ENCODE results near the gene FGF23.
"Not testable (repeated sequence)": the region's sequence is repeated elsewhere in the genome, so short reads cannot be mapped to it uniquely, and the experiment has no call there.

FGF23 gene

DNA sequence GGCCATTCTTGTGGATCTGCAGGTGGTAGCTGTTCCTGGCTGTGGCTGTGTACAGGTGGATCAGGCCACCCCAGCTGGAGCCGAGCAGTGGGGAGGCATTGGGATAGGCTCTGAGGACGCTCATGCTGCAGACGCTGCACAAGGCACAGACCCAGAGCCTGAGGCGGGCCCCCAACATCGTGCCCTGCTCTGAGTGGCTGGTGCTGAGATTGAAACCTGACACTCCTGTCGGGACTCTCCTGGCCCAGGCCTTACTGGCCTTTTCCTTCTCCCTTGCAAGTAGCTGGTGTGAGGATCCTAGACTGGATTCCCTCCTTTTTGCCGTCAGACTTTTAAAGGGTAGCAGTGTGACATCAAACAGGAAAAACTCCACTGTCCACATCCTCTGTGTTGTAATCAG lies at the start of gene FGF23:
Gene FGF23, minus strand, starts transcription at position 308 of the 400 bp plus-strand sequence. Its CDS starts 130 bp downstream, at position 178.
- TF ChIP-seq POLR2A (IDR thresholded peaks at IDR 0.05; ENCODE audit: low read depth, low read length): no peak
- DNase-seq (ENCODE audit: insufficient read length, low spot score) (no peak), FAIRE-seq (no peak)

DNA sequence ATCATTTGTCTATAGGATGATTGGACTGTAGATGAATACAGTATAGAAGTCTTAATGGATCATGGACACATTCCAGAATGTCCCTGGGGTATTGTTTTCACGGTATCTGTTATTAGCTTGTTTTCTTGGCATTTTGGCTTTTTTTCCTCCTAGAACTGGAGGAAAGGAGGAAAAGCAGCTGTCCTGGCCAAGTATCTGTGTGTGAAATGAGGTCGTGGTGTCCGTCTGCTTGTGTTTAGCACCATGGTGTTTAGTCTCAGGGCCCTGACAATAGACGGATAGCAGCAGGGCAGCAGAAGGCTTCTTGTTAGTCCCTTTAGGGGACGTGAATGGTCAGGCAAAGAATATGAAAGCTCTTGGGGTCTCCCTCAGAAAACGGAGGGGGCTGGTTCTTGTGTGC lies 44.9 kb upstream of the FGF23 start:
- no peak for FAIRE-seq
- TF ChIP-seq POLR2A (IDR thresholded peaks at IDR 0.05; ENCODE audit: low read depth, low read length): no peak
- DNase-seq (ENCODE audit: insufficient read length, low spot score): no peak

DNA sequence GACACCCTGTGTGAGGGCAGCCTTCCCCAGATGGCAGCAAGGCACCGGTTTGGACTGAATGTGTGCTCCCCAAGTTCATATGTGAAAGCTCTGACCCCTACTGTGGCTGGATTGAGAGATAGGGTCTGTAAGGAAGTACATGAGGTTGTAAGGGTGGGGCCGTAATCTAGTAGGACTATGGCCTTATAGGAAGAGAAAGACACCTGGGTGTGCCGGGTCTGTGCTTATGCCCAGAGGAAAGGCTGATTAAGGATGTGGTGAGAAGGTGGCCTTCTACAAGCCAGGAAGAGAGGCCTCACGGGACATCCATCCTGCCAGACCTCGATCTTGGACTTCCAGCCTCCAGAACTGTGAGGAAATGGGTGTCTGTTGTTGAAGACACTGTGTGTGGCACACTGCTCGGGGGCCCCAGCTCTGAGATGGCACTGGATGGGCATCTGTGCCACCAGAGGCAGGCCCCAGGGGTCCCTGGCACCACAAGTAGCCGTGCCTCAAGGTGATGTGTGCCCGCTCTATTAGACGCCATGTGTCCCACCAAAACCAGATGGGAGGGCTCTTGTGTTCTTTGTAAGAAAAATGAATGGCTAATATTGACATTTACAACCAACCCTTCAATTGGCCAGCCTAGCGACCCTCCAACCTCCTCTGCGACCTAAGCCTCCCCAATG lies 44.1 kb upstream of the FGF23 start:
- FAIRE-seq (no peak), DNase-seq (ENCODE audit: insufficient read length, low spot score) (no peak)
- TF ChIP-seq POLR2A (IDR thresholded peaks at IDR 0.05; ENCODE audit: low read depth, low read length): no peak

DNA sequence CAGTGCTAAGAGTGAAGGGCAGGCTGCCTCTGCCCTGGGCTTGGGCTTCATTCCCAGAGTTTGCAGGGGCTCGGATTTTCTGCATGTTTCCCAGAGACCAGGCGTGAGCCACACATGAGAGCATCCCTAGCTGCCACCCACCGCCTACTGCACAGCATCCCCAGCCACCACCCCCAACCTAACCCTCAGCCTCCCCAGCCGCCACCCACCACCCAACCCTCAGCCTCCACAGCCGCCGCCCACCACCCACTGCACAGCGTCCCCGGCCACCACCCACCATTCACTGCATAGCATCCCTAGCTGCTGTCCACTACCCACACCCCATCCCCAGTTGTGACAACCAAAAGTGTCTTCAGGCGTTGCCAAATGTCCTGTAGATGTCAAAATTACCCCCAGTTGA lies 43.5 kb upstream of the FGF23 start:
- no peak for TF ChIP-seq POLR2A (IDR thresholded peaks at IDR 0.05; ENCODE audit: low read depth, low read length)
- no peak for DNase-seq (ENCODE audit: insufficient read length, low spot score)
- no peak for FAIRE-seq

DNA sequence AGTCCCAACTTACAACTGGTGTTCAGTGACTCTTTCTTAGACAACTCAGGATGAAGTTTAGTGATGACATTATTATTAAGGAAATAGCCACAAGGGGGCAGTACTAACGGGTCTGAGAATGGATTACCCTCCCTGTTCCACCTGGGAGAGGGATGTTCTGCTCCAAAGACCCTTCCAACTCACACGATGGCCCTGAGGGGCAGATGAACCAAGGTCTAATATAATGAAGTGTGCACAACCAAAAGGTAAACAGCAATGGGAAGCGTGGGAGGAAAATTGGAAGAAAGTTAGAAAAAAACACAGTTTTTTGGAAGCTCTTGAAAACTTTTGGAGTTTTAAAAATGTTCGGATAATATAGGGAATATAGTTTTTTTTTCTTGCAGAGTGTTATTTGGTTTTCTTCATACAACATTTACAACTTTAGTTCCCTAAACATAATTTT lies 42.1 kb upstream of the FGF23 start:
- no peak for TF ChIP-seq POLR2A (IDR thresholded peaks at IDR 0.05; ENCODE audit: low read depth, low read length)
- DNase-seq (ENCODE audit: insufficient read length, low spot score) (peak; percentile 50), FAIRE-seq (no peak)

DNA sequence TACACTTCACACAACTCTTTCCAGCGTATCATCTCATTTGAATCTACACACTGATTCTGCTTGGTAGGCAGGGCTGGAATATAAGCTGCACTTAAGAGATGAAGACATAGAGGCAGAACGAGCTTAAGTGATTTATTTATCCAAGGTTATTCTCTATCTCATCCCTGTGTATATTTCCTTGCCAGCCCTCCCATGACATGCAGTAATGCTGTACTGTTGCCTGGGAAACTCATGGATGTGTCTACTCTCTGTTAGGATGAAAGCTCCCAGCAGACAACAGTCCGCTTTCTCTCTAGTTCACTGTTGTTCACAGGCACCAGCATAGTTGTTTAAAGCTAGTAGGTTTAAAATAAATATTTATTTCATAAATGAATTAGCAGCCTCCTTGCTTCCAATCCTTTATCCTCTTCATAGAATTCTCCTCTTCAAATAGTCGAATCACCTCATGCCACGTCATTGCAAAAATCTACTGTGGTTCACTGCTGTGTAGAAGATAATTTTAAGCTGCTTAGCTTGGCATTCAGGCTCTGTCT lies 40.7 kb upstream of the FGF23 start:
- DNase-seq (ENCODE audit: insufficient read length, low spot score): no peak
- no peak for TF ChIP-seq POLR2A (IDR thresholded peaks at IDR 0.05; ENCODE audit: low read depth, low read length)
- no peak for FAIRE-seq

DNA sequence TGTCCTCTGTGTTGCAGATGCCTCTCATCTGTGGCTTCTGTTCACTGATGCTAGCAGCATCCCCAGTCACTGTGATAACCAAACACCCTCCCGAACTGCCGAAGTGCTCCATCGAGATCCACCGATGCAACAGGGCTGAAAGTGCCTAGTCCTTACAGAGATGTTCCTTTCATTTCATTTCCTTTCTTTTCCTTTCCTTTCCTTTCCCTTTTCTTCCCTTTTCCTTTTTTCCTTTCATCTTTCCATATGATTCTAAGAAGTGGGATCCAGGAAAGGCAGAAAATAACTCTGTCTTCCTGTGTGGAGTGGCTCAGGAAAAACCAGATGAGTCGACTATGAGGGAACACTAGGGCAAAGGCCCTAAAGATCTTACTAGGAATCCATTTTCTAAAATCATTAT lies 39.4 kb upstream of the FGF23 start:
- no peak for TF ChIP-seq POLR2A (IDR thresholded peaks at IDR 0.05; ENCODE audit: low read depth, low read length)
- FAIRE-seq: no peak
- no peak for DNase-seq (ENCODE audit: insufficient read length, low spot score)

DNA sequence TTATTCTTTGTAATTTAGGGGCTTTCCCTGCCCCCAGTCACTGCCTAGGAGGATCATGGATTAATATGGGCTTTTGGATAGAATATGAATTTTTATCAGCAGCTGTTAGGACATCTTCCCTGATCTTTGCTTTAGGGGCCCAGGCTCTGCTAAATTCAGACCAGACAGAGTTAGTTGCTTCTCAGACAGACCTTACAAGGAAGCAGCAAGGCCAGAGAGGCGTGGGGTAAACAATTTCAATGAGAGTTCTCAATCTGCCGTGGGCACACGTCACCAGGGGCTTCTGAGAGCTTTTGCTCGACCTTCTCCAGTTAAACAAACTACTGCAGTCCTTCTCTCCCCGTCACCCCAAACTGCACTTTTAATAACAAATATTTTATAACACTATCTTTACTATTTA lies 38.4 kb upstream of the FGF23 start:
- FAIRE-seq: no peak
- TF ChIP-seq POLR2A (IDR thresholded peaks at IDR 0.05; ENCODE audit: low read depth, low read length): no peak
- DNase-seq (ENCODE audit: insufficient read length, low spot score): no peak

DNA sequence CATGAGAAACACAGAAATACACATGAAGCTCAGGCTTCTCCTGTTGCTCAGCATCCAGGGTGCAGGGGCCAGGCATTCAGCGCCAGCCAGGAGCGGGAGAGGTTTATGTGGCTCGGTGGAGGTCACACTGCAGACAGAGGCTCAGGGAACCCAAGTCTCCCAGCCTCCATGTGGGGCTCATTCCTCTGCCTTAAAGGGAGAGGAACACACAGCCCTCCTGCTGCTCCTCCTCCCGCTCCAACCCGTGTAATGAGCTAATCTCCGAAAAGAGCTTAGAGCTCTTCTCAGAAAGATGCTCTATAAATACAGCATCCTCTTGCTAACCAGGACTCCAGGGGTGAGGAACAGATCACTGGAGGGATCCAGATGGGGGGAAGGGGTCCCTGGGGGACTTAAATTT lies 37.9 kb upstream of the FGF23 start:
- no peak for TF ChIP-seq POLR2A (IDR thresholded peaks at IDR 0.05; ENCODE audit: low read depth, low read length)
- DNase-seq (ENCODE audit: insufficient read length, low spot score): no peak
- FAIRE-seq: no peak

DNA sequence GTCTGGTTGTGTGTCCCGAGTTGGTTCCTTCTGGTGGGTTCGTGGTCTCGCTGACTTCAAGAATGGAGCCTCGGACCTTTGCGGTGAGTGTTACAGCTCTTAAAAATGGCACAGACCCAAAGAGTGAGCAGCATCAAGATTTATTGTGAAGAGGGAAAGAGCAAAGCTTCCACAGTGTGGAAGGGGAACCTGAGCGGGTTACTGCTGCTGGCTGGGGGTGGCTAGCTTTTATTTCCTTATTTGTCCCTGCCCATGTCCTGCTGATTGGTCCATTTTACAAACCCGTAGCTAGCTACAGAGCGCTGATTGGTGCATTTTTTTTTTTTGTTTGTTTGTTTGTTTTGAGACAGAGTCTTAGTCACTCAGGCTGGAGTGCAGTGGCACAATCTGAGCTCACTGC lies 36.8 kb upstream of the FGF23 start:
- FAIRE-seq (no peak), DNase-seq (ENCODE audit: insufficient read length, low spot score) (no peak)
- TF ChIP-seq POLR2A (IDR thresholded peaks at IDR 0.05; ENCODE audit: low read depth, low read length): no peak

DNA sequence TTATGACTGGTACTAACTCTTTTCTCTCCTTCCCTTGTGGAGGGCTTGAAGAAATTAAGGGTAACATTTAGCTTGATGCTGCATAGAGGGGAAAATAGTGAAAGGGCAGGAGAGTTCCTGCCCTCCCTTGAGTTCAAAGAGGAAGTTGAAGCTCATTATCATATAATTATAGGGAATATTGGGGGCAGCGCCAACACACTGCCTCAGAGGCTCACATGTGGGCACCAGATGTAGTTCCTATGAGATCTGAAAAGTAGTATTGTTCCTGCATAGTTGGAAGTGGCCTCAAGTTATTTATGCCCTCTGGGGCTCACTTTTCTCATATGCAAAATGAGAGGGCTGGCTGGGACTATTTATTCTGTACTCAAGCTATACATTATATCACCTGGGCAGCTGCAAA lies 33.0 kb upstream of the FGF23 start:
- no peak for TF ChIP-seq POLR2A (IDR thresholded peaks at IDR 0.05; ENCODE audit: low read depth, low read length)
- DNase-seq (ENCODE audit: insufficient read length, low spot score): no peak
- no peak for FAIRE-seq

DNA sequence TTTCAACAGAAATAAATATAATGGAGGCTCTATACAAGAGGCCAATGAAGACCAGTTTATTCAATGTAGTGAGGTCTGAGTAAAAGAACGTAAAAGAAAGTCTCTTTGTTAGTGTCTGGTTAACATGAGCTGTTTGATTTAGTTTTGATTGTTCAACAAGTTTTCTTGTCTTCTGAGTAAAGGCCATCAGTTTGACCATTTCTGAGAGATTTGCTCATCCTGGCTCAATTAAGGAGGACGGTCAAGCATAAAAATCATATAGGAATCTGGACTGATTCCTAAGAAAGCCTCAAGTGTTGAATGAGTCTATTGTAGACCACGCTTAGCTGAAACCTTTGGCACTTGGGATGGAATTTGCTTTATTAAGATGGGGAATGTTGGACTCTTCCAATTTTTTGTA lies 32.5 kb upstream of the FGF23 start:
- DNase-seq (ENCODE audit: insufficient read length, low spot score) (no peak), FAIRE-seq (no peak)
- no peak for TF ChIP-seq POLR2A (IDR thresholded peaks at IDR 0.05; ENCODE audit: low read depth, low read length)

DNA sequence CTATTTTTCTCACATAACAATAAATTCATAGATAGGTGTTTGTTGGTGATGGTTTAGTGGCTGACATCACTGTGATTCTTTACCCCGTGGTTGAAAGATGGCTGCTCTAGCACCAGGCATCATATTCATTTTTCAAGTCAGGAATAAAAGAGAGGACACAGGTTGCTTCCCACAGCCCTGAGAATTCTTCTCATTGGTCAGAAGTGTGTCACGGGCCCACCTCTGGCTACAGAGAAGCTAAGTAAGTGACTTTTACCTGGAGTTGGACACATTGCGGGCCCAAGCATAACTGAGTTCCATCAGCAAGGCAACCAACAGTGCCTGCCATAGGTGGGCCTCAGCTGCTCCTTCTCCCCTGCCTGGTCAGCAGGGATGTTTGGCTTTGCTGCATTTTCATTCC lies 27.6 kb upstream of the FGF23 start:
- TF ChIP-seq POLR2A (IDR thresholded peaks at IDR 0.05; ENCODE audit: low read depth, low read length): no peak
- FAIRE-seq (no peak), DNase-seq (ENCODE audit: insufficient read length, low spot score) (no peak)

DNA sequence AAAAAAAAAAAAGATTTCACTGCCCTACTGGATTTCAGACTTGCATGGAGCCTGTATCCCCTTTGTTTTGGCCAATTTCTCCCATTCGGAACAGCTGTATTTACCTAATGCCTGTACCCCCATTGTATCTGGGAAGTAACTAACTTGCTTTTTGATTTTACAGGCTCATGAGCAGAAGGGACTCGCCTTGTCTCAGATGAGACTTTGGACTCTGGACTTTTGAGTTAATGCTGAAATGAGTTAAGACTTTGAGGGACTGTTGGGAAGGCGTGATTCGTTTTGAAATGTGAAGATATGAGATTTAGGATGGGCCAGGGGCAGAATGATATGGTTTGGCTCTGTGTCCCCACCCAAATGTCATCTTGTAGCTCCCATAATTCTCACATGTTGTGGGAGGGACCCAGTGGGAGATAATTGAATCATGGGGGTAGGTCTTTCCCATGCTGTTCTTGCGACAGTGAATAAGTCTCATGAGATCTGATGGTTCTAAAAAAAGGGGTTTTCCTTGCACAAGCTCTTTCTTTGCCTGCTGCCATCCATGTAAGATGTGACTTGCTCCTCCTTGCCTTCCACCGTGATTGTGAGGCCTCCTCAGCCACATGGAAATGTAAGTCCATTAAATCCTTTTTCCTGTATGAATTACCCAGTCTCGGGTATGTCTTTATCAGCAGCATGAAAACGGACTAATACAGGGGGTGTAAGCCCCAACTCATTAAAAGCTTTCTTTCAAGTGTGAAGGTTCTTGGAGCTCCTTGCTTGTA lies 25.5 kb upstream of the FGF23 start:
- not testable (repeated sequence) for FAIRE-seq; DNase-seq (ENCODE audit: insufficient read length, low spot score)

DNA sequence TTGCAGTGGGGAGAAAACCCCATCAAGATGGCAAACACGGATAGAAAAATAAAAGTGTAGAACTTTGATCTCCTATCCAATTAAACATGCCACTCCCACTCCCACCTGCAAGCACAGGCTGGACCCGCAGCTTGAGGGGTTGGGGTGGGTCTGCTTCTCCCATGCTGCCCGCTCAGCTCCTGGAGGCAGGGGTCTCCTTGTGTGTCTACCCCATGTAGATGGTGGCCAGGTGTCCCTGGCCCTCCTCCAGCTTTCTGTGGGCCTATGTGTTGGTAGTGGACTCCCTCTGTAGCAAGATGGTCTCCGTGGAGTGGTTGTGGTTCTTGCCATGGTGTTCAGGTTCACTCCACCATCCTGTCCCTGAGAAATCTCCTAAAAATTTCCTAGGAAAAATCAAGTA lies 23.5 kb upstream of the FGF23 start:
- no peak for TF ChIP-seq POLR2A (IDR thresholded peaks at IDR 0.05; ENCODE audit: low read depth, low read length)
- FAIRE-seq: no peak

More for the DNA sequence above, 23.5 kb upstream of the FGF23 start:
- DNase-seq (ENCODE audit: insufficient read length, low spot score): no peak

Measured in H54 (cell line).